H9 (cell line): ENCODE results near the gene THAP3. TPM values are rescaled to one million over a fixed set of nuclear protein-coding genes. Genes with fewer than 3 reads are reported as not detected.

Experiments used
- DNase-seq: peaks from one replicate; pipeline ENCODE4 v3.0.0-alpha.2; 2017
- H2AFZ ChIP-seq: one replicate; pipeline ENCODE4 v1.6.1; 2013; ENCODE audit warnings: mild to moderate bottlenecking, low read length, control low read depth, moderate library complexity
- H2AK5ac ChIP-seq: 2 replicates; pipeline ENCODE4 v1.6.1; 2013; ENCODE audit warnings: low read length, control low read depth, mixed read lengths; ENCODE audit not compliant: insufficient read length
- H2BK120ac ChIP-seq: one replicate; pipeline ENCODE4 v1.6.1; 2013; ENCODE audit warnings: low read depth, mild to moderate bottlenecking, low read length, control low read depth, inconsistent platforms; ENCODE audit not compliant: poor library complexity, severe bottlenecking
- H2BK12ac ChIP-seq: 2 replicates; pipeline ENCODE4 v1.6.1; 2013; ENCODE audit warnings: low read length, control low read depth, mixed read lengths, low read depth; ENCODE audit not compliant: insufficient read length
- H2BK15ac ChIP-seq: 2 replicates; pipeline ENCODE4 v1.6.1; 2013; ENCODE audit warnings: low read depth, low read length, control low read depth
- H2BK20ac ChIP-seq: one replicate; pipeline ENCODE4 v1.6.1; 2013; ENCODE audit warnings: low read depth, mild to moderate bottlenecking, low read length, control low read depth, inconsistent platforms; ENCODE audit not compliant: poor library complexity, severe bottlenecking
- H2BK5ac ChIP-seq: 2 replicates; pipeline ENCODE4 v1.6.1; 2013; ENCODE audit warnings: low read length, control low read depth, mixed read lengths; ENCODE audit not compliant: insufficient read length
- H3K14ac ChIP-seq: 2 replicates; pipeline ENCODE4 v1.6.1; 2013; ENCODE audit warnings: low read length, control low read depth; ENCODE audit not compliant: insufficient read depth
- H3K18ac ChIP-seq: 2 replicates; pipeline ENCODE4 v1.6.1; 2013; ENCODE audit warnings: low read depth, mild to moderate bottlenecking, mixed read lengths, low read length, control low read depth; ENCODE audit not compliant: insufficient read length
- H3K23ac ChIP-seq: 2 replicates; pipeline ENCODE4 v1.6.1; 2013; ENCODE audit warnings: low read length, control low read depth, mixed read lengths, low read depth; ENCODE audit not compliant: insufficient read length
- H3K23me2 ChIP-seq: 2 replicates; pipeline ENCODE4 v1.6.1; 2013; ENCODE audit warnings: low read depth, mild to moderate bottlenecking, mixed read lengths, low read length, control low read depth; ENCODE audit not compliant: insufficient read length, poor library complexity, severe bottlenecking
- H3K27ac ChIP-seq: 2 replicates; pipeline ENCODE4 v1.5.1; 2013; ENCODE audit warnings: low read length, control low read depth, mixed read lengths, low read depth; ENCODE audit not compliant: insufficient read length
- H3K27me3 ChIP-seq: 2 replicates; pipeline ENCODE4 v1.6.1; 2013; ENCODE audit warnings: low read length, control low read depth, inconsistent platforms; ENCODE audit not compliant: insufficient read depth
- H3K4ac ChIP-seq: 2 replicates; pipeline ENCODE4 v1.6.1; 2013; ENCODE audit warnings: low read depth, mild to moderate bottlenecking, control low read depth, inconsistent platforms, low read length, moderate library complexity
- H3K4me1 ChIP-seq: 2 replicates; pipeline ENCODE4 v1.6.1; 2013; ENCODE audit warnings: low read length, control low read depth, inconsistent platforms; ENCODE audit not compliant: insufficient read depth
- H3K4me2 ChIP-seq: 2 replicates; pipeline ENCODE4 v1.6.1; 2013; ENCODE audit warnings: low read length, control low read depth, mixed read lengths; ENCODE audit not compliant: insufficient read length, insufficient read depth
- H3K56ac ChIP-seq: 2 replicates; pipeline ENCODE4 v1.6.1; 2013; ENCODE audit warnings: low read depth, mild to moderate bottlenecking, mixed read lengths, low read length, control low read depth; ENCODE audit not compliant: insufficient read length
- H3K79me1 ChIP-seq: 2 replicates; pipeline ENCODE4 v1.6.1; 2013; ENCODE audit warnings: low read depth, mild to moderate bottlenecking, moderate library complexity, low read length, control low read depth, inconsistent platforms; ENCODE audit not compliant: insufficient read depth, poor library complexity, severe bottlenecking
- H3K79me2 ChIP-seq: 2 replicates; pipeline ENCODE4 v1.6.1; 2013; ENCODE audit warnings: low read length, control low read depth, inconsistent platforms; ENCODE audit not compliant: insufficient read depth
- H3K9ac ChIP-seq: 2 replicates; pipeline ENCODE4 v1.6.1; 2013; ENCODE audit warnings: low read length, control low read depth, mixed read lengths; ENCODE audit not compliant: insufficient read length; ENCODE audit errors: extremely low read depth
- H3K9me3 ChIP-seq: one replicate; pipeline ENCODE4 v1.6.1; 2013; ENCODE audit warnings: low read depth, low read length, inconsistent platforms; ENCODE audit not compliant: control insufficient read depth
- H3T11ph ChIP-seq: one replicate; pipeline ENCODE4 v1.6.1; 2013; ENCODE audit warnings: mild to moderate bottlenecking, low read length, control low read depth, inconsistent platforms
- H4K20me1 ChIP-seq: one replicate; pipeline ENCODE4 v1.6.1; 2013; ENCODE audit not compliant: control insufficient read depth, insufficient read length, insufficient read depth
- H4K5ac ChIP-seq: 2 replicates; pipeline ENCODE4 v1.6.1; 2013; ENCODE audit warnings: low read depth, mild to moderate bottlenecking, mixed read lengths, low read length, control low read depth; ENCODE audit not compliant: insufficient read length
- H4K8ac ChIP-seq: replicated peaks from 2 replicates; pipeline ENCODE4 v1.6.1; 2013; ENCODE audit warnings: low read length, control low read depth, mixed read lengths, low read depth; ENCODE audit not compliant: insufficient read length
- H4K91ac ChIP-seq: 2 replicates; pipeline ENCODE4 v1.6.1; 2013; ENCODE audit warnings: low read depth, mild to moderate bottlenecking, moderate library complexity, mixed read lengths, low read length, control low read depth; ENCODE audit not compliant: insufficient read length
- H3K27ac Mint-ChIP-seq, 3 experiments: 2 replicates in 2 of 3; 3 replicates in 1 of 3; pipeline ENCODE4 v1.8.0; 2020 to 2021; ENCODE audit warnings: mixed read lengths in 3 of 3, mild to moderate bottlenecking in 1 of 3, moderate library complexity in 1 of 3
- H3K27me3 Mint-ChIP-seq: 2 replicates; pipeline ENCODE4 v1.8.0; 2021; ENCODE audit warnings: low read depth, mild to moderate bottlenecking, moderate library complexity, mixed read lengths
- H3K36me3 Mint-ChIP-seq, 3 experiments: 2 replicates in 2 of 3; 3 replicates in 1 of 3; pipeline ENCODE4 v1.8.0; 2020 to 2021; ENCODE audit warnings: low read depth in 3 of 3, mixed read lengths in 3 of 3; ENCODE audit not compliant: insufficient read depth in 1 of 3
- H3K4me1 Mint-ChIP-seq, 2 experiments: 2 replicates each; pipeline ENCODE4 v1.8.0; 2020; ENCODE audit warnings: mixed read lengths in 2 of 2
- H3K4me3 Mint-ChIP-seq, 2 experiments: 2 replicates in 1 of 2; 3 replicates in 1 of 2; pipeline ENCODE4 v1.8.0; 2020 to 2021; ENCODE audit warnings: mild to moderate bottlenecking in 2 of 2, mixed read lengths in 2 of 2, moderate library complexity in 1 of 2
- H3K9me3 Mint-ChIP-seq, 2 experiments: 2 replicates in 1 of 2; 3 replicates in 1 of 2; pipeline ENCODE4 v1.8.0; 2020; ENCODE audit warnings: mild to moderate bottlenecking in 2 of 2, mixed read lengths in 2 of 2, moderate library complexity in 1 of 2
- CTCF ChIP-seq: fragments of 200-600 bp; sonication (generic); conservative IDR thresholded peaks from 3 replicates; pipeline ENCODE4 v1.8.0; 2021; ENCODE audit warnings: antibody characterized with exemption, mild to moderate bottlenecking
- WGBS: extraction: QIAGEN DNeasy Blood & Tissue Kit; methylation state at CpG from one replicate; pipeline ENCODE4 v1.1.7; 2013; ENCODE audit warnings: missing lambda C conversion rate, low lambda C conversion rate, mixed read lengths; ENCODE audit not compliant: insufficient read length; ENCODE audit errors: extremely low coverage; 5-methylcytosine and 5-hydroxymethylcytosine counted together
- total RNA-seq: library from RNA; stranded (reverse); gene quantifications from 2 replicates; pipeline ENCODE4 v1.2.1, GENCODE V29; 2021

THAP3 gene
- total RNA-seq, 1 experiment from 2014 or later, result 15.3 TPM

- no peak overlapping the region for H3K27ac ChIP-seq
- no peak overlapping the region for H2AK5ac ChIP-seq
- Mint-ChIP-seq H3K9me3 (no peaks in the 10 kb centered on the region), H3K27me3 (peaks cover 14% of the 10 kb centered on the region), H3K27ac (no peak overlapping the region), H3K36me3 (peaks cover 7 to 32% (median 23%) of the 10 kb centered on the region in 3 experiments; a peak in 6 of 7 replicates), H3K4me1 (peaks cover 13 to 15% of the 10 kb centered on the region in 2 experiments), H3K4me3 (peak overlapping the region; percentile 75 to 85)
- TF ChIP-seq CTCF, result no peak
- no peak overlapping the region for H4K8ac ChIP-seq
- peaks cover 17% of the 10 kb centered on the region for H3K23me2 ChIP-seq
- no peak overlapping the region for H3K56ac ChIP-seq
- H4K20me1 ChIP-seq, result no peaks in the 10 kb centered on the region
- no peak overlapping the region for H2BK120ac ChIP-seq
- H2BK5ac ChIP-seq, result no peak overlapping the region
- DNase-seq, result no peak
- H3K9me3 ChIP-seq, result no peaks in the 10 kb centered on the region
- no CpG with 5 or more reads among the region's 117 CpGs for WGBS
- H2BK20ac ChIP-seq, result no peak overlapping the region
- H3K4me1 ChIP-seq, result no peaks in the 10 kb centered on the region
- peaks cover 15% of the 10 kb centered on the region; the same call in 1 of the 2 replicates for H3K79me2 ChIP-seq
- peaks cover 6% of the 10 kb centered on the region for H3K79me1 ChIP-seq
- H2BK15ac ChIP-seq, result no peak overlapping the region
- no peak overlapping the region for H4K5ac ChIP-seq
- no peak overlapping the region for H2BK12ac ChIP-seq
- H4K91ac ChIP-seq, result no peak overlapping the region
- no peak overlapping the region for H3K23ac ChIP-seq
- H3K27me3 ChIP-seq, result no peaks in the 10 kb centered on the region
- H3K4me2 ChIP-seq, result peak overlapping the region; percentile 42
- H3K9ac ChIP-seq, result no peak overlapping the region
- no peak overlapping the region for H3T11ph ChIP-seq
- no peak overlapping the region for H3K4ac ChIP-seq
- H3K18ac ChIP-seq, result peak overlapping the region; percentile 63
- H2AFZ ChIP-seq, result no peak overlapping the region
- peak overlapping the region; percentile 86; the same call in 1 of the 2 replicates for H3K14ac ChIP-seq
Measured at GRCh38 chr1:6614019-6614928, 10.4 kb upstream of the THAP3 start.
